Coronary artery (tissue), 2 donors: ENCODE measurements around the gene RNF212.

ENCODE experiments used
- DNase-seq: peaks from one replicate; pipeline ENCODE4 v3.0.0-alpha.2; 2017; ENCODE audit warnings: low spot score
- H3K27ac ChIP-seq, 2 donors: fragments of 200-600 bp; sonication (generic); one replicate each; pipeline ENCODE4 v1.5.1; 2016 to 2019
- H3K4me3 ChIP-seq: fragments of 200-600 bp; sonication (generic); 2 replicates; pipeline ENCODE4 v1.5.1; 2016; ENCODE audit warnings: mild to moderate bottlenecking, moderate library complexity
- CTCF ChIP-seq: fragments of 200-600 bp; sonication (generic); IDR thresholded peaks from one replicate; pipeline ENCODE4 v1.5.1; 2019; ENCODE audit warnings: antibody characterized with exemption

Gene RNF212

GRCh38 chr4:1097553-1097952 lies 15.8 kb downstream of the RNF212 start:
- no peak overlapping the region for H3K27ac ChIP-seq
- H3K4me3 ChIP-seq: no peak overlapping the region
- no peak for TF ChIP-seq CTCF
- no peak for DNase-seq

GRCh38 chr4:1096841-1097240 lies 16.5 kb downstream of the RNF212 start:
- Histone ChIP-seq H3K4me3 (no peak overlapping the region), H3K27ac (no peak overlapping the region)
- DNase-seq: no peak
- TF ChIP-seq CTCF: no peak

GRCh38 chr4:1094336-1094690 lies 19.1 kb downstream of the RNF212 start:
- TF ChIP-seq CTCF: no peak
- no peak overlapping the region for H3K4me3 ChIP-seq
- no peak for DNase-seq
- no peak overlapping the region for H3K27ac ChIP-seq

GRCh38 chr4:1093391-1094335 lies 19.7 kb downstream of the RNF212 start:
- DNase-seq: no peak
- no peak for TF ChIP-seq CTCF
- Histone ChIP-seq H3K27ac (no peak overlapping the region), H3K4me3 (no peak overlapping the region)

GRCh38 chr4:1092983-1093361 lies 20.4 kb downstream of the RNF212 start:
- Histone ChIP-seq H3K4me3 (no peak overlapping the region), H3K27ac (no peak overlapping the region)
- DNase-seq: no peak
- no peak for TF ChIP-seq CTCF

GRCh38 chr4:1092026-1092982 lies 21.1 kb downstream of the RNF212 start:
- Histone ChIP-seq H3K4me3 (no peak overlapping the region), H3K27ac (no peak overlapping the region)
- no peak for TF ChIP-seq CTCF
- peak; percentile 65 for DNase-seq
